Fibroblast of the conjunctiva (primary cell): ENCODE measurements around the gene KDM2A.

Source experiments
- DNase-seq: peaks from one replicate; pipeline ENCODE4 v3.0.0-alpha.2; 2010; ENCODE audit warnings: low read depth

The KDM2A gene

DNA sequence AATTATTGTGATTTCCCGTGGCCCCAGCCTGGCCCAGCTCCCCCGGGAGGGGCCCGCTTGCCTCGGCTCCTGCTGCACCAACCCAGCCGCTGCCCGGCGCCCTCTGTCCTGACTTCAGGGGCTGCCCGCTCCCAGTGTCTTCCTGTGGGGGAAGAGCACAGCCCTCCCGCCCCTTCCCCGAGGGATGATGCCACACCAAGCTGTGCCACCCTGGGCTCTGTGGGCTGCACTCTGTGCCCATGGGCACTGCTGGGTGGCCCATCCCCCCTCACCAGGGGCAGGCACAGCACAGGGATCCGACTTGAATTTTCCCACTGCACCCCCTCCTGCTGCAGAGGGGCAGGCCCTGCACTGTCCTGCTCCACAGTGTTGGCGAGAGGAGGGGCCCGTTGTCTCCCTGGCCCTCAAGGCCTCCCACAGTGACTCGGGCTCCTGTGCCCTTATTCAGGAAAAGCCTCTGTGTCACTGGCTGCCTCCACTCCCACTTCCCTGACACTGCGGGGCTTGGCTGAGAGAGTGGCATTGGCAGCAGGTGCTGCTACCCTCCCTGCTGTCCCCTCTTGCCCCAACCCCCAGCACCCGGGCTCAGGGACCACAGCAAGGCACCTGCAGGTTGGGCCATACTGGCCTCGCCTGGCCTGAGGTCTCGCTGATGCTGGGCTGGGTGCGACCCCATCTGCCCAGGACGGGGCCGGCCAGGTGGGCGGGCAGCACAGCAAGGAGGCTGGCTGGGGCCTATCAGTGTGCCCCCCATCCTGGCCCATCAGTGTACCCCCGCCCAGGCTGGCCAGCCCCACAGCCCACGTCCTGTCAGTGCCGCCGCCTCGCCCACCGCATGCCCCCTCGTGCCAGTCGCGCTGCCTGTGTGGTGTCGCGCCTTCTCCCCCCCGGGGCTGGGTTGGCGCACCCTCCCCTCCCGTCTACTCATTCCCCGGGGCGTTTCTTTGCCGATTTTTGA is 166.8 kb downstream of the KDM2A start:
- DNase-seq = no peak

DNA sequence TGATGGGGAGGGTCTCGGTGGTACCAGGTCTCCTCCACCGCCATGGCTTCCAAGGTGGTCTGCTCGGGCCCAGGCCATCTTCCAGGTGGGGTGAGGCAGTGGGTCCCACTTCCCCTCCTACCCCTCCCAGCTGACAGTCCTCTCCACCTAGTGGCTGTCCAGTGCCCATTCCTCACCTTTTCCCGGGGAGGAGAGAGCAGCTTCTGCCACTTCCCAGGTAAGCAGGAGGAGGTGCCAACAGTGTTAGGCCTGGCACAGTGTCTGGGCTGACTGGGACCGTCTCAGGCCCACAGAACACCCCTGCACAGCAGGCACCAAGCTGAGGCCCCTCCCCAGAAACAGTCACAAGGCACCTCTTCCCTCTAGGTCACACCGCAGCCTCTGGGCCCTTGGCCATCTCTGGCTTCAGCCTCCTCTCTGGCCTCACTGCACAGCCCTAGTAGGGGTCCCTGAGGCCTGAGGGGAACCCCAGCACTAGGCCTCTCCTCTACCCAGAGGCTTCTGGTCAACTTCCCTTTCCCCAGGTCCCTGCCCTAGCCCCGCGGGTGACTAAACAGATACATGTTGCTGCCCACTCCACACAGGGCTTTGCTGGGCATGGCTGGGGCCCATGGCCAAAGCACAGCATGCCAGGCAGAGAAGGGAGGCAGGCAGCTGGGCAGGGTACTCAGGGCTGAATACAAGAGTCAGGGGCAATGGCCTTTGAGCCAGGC is 167.7 kb downstream of the KDM2A start:
- DNase-seq = no peak

DNA sequence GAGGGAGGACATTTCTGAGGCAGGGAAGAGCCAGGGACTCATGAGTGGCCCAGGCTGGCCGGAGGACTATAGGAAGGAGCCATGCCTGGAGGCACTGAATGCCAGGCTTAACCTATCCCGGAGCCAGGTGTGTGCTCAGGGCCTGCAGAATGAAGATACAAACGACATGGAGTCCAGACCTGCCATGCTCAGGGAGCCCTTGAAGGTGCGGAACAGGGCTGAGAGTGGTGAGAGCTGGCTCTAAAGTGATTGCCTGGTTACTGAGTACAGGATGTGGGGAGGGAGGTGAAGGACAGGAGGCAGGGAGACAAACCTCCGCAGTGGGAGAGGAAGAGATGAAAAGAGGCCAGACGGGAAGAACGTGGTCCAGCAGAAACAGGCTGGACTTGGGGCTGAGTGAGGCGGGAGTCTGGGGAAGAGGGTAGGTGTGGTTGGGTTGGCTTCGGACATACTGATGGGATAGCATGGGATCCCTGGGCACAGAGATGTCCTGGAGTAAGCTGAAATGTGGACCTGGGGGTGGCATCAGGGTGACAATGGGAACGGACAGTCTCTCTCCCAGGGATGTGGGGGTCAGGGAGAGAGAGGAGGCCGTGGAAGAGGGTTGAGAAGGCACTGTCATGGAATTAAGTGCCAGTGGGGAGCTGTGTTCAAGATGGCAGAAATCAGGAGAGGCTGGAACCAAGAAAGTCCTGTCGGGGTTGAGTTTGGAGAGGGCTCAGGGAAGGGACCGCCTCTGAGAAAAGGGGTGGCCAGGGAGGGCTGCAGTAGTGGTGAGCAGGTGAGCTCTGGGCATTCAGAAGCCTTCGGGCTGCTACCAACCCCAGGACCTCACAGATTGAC is 168.5 kb downstream of the KDM2A start:
- DNase-seq = no peak

GRCh38 chr11:67288198-67288451 is 169.1 kb downstream of the KDM2A start:
- no peak for DNase-seq

- DNase-seq = peak; percentile 70
Measured at GRCh38 chr11:67288452-67289225, 169.6 kb downstream of the KDM2A start.

GRCh38 chr11:67289226-67289650 is 170.2 kb downstream of the KDM2A start, which contains the start of gene ANKRD13D:
Gene ANKRD13D (plus strand): TSS chr11:67289303. CDS start chr11:67289461, 158 bp downstream.
- no peak for DNase-seq

GRCh38 chr11:67289651-67290479 is 170.8 kb downstream of the KDM2A start:
- no peak for DNase-seq

GRCh38 chr11:67290801-67291200 is 171.7 kb downstream of the KDM2A start:
- peak; percentile 55 for DNase-seq

DNA sequence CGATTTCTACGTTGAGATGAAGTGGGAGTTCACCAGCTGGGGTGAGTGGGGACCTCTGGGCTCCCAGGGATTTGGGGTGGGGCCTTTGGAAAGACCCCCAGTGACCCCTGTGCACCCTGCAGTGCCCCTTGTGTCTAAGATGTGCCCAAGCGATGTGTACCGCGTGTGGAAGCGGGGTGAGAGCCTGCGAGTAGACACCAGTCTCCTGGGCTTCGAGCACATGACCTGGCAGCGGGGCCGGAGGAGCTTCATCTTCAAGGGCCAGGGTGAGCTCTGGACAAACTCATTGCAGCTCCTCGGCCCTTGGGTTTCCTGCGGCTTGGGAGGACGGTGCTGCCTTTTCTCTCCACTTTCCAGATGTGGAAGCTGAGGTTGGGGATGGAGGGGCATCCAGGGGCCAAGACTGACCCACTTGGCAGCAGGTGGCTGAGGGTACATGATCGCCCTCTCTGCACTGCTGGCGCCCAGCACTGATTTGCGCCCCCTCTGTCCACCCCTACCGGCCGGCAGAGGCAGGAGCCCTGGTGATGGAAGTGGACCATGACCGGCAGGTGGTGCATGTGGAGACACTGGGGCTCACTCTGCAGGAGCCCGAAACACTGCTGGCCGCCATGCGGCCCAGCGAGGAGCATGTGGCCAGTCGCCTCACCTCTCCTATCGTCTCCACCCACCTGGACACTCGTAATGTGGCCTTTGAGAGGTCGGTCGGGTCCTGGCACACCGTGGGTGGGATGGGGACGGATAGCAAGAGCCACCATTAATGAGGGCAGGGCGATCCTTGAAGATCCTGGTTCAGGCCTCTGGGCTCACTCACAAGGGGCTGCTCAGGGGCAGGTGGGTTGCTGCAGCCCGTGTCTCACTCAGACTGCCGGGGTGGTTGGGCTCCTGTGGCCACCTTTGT is 172.7 kb downstream of the KDM2A start:
- no peak for DNase-seq

DNA sequence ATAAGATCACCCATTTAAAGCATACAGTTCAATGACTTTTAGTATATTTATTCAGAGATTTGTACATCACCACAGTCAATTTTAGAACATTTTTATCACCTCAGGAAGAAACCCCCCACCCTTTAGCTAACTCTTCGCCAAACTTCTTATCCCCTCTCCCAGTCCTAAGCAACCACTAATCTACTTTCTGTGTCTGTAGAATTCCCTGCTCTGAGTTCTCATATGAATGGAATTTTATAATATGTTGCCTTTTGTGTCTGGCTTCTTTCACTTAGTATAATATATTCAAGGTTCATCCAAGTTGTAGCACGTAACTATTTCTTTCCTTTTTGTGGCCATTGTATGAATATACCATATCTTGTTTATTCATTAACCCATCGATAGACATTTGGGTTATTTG is 173.6 kb downstream of the KDM2A start:
- DNase-seq = no peak

DNA sequence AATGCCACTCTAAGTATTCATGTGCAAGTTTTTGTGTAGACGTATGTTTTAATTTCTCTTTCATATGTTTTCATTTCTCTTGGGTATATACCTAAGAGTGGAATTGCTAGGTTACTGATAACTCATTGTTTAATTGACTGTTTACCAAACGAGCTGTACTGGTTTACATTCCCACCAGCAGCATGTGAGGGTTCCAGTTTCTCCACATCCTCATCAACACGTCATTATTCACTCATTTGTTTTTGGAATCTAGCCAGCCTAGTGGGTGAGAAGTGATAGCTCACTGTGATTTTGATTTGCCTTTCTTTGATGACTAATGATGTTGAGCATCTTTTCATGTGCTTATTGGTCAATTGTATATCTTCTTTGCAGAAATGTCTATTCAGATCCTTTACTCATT is 174.0 kb downstream of the KDM2A start:
- DNase-seq = no peak

GRCh38 chr11:67295846-67296245 is 176.8 kb downstream of the KDM2A start:
- no peak for DNase-seq

DNA sequence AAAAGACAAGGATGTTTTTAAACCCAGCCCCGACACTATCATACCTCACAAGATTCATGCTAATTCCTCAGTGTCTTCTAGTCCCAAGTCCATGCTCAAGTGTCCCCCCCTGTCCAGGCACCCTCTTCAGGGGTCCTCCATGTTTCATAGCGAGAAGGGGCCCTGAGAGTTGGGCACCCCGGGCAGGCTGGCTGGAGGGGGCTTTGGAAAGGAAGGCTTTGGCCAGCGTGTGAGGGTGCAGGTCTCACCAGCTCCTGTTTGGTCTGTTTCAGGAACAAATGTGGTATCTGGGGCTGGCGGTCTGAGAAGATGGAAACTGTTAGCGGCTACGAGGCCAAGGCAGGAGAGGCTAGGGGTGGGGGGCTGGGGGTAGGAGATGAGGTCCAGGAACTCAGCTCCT is 179.7 kb downstream of the KDM2A start:
- no peak for DNase-seq

DNA sequence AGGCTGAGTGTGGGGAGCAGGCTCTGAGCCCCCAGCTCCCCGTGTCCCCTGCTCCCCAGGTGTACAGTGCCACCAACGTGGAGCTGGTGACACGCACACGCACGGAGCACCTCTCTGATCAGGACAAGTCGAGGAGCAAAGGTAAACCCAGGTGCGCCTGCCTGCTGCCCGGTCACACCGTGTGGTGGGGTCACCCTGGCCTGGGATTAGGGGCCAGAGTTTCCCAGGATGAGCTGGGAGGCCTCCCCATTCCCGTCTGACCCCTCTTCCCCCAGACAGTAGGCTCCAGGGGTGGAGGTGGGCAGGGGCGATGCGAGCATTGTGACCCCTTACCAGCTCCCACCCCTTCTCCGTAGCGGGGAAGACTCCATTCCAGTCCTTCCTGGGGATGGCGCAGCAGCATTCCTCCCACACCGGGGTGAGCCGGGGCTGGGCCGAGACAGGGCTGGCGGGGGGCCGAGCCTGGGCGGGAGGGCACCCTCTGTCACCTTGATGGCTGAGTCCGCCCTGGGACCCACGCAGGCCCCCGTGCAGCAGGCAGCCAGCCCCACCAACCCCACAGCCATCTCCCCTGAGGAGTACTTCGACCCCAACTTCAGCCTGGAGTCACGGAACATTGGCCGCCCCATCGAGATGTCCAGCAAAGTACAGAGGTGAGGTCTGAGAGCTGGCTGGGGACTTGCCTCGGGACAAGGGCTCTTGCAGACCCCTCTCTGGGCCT is 180.6 kb downstream of the KDM2A start:
- no peak for DNase-seq

- no peak for DNase-seq
Measured at GRCh38 chr11:67300256-67300755, 181.2 kb downstream of the KDM2A start.

DNA sequence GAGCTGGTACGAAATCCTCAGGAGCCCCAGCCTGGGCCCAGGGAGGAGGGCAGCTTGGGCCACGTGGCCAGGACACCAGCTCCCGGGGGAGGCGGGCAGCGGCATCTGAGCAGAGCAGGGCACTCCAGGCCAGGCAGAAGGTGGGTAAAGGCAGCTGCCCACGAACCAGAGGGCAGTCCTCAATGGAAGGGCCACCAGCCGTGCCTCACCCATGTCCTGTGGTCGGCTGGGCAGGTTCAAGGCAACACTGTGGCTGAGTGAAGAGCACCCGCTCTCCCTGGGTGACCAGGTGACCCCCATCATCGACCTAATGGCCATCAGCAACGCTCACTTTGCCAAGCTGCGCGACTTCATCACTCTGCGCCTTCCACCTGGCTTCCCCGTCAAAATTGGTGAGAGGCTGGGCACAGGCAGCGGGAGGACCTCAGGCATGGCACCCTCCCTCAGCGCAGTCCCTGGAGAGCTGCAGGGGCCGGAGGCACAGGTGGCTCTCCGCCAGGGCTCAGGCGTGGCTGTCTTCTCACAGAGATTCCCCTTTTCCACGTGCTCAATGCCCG is 181.8 kb downstream of the KDM2A start:
- DNase-seq = no peak

DNA sequence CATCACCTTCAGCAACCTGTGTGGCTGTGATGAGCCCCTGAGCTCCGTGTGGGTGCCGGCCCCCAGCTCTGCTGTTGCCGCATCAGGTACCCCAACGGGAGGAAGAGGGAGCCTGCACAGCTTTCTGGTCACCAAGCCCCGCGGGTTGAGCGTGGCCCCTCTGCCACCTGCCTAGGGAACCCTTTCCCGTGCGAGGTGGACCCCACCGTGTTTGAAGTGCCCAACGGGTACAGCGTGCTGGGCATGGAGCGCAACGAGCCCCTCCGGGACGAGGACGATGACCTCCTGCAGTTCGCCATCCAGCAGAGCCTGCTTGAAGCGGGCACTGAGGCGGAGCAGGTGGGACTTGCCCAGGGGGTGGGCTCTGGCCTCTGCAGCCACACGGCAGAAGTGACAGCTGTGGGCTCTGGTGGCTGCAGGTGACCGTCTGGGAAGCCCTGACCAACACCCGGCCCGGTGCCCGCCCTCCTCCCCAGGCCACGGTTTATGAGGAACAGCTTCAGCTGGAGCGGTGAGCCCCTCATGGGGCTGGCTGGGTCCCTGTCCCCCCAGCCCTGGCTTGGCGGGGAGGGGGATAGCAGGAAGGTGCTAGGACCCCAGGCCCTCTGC is 182.4 kb downstream of the KDM2A start:
- DNase-seq = no peak

GRCh38 chr11:67301951-67302516 is 183.0 kb downstream of the KDM2A start:
- no peak for DNase-seq
